HG02798 (cell line): ENCODE data around the gene SCN4B.

Experiments
- ATAC-seq: cut with Tn5 transposase; IDR thresholded peaks from one replicate; pipeline ENCODE4 v1.9.1; 2021; ENCODE audit warnings: mild to moderate bottlenecking; ENCODE audit not compliant: unreplicated experiment, poor library complexity

Gene SCN4B

GRCh38 chr11:118135796-118136165 is 16.8 kb downstream of the SCN4B start:
- ATAC-seq = no peak

DNA sequence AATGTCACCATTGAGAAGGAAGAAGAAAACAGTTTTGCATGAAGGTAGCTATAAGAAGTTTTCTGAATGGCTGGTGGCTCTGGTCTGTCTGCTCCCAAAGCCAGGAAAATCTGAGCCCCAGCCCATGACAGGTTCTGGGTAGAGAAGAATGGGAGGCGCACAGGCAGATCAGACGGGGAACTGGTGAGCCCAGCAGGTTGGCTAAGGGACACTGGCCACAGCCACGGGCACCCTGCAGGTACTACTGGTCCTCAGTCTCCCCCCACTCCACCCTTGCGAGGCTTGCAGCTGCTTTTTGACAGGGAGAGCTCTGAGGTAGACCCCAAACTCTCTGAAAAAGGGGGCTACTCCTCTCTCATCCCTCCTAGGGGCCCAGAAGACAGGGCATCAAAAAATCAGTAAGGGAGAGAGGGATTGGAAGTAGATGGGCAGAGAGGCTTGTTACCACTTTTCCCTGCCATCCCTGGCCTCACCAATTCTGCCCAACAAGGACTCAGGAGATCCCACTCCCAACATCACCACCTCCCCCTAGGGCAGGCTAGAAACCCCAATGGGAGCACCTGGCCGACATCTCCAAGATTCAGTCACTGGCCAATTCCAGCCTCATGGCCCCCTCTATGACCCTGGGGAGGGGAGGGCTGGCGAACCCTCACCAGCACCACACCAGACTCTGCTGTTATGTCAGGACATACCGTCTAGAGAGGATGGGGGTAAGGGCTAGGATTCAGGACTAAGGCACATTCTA is 17.4 kb downstream of the SCN4B start:
- ATAC-seq = no peak

- no peak for ATAC-seq
These were observed 18.8 kb downstream of the SCN4B start for GRCh38 chr11:118133816-118134215.

- ATAC-seq = no peak
These were observed 20.1 kb downstream of the SCN4B start for GRCh38 chr11:118132385-118133151.

- ATAC-seq = no peak
These were observed 23.0 kb downstream of the SCN4B start for GRCh38 chr11:118129471-118130172.

DNA sequence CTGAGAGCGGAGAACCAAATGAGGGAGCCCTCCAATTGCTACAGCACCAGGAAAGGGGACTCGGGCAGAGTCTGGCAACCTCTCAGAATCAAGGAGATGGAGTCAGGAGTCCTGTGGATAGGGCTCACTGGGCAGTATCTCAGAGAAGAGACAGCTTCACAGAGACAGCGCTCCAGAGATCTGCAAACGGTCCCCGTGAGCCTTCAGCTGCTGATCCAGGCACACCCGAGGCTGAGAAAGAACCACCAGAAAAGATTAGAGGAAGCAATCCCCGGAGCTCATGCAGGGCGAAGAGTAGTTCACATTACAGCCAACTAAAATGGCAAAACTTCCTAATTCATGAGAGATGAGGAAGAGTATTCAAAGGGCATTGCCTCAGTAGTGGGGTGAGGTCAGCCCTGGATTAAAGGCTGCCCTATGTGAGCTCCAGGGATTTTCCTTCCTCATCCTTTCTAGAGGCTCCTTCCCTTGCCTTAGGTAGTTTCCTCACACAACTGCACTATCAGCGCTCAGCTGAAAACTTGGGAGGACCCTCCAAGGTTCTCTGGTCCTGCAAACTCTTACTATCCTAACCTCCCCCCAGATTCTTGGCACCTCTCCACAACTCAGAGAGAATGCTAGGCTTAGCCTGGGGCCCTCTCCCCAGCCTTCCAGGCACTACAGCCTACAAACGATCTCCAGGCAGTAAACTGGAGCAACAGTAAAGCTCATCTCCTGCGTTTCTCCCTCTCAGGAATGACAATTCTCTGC is 23.7 kb downstream of the SCN4B start:
- ATAC-seq = no peak

- ATAC-seq = no peak
These were observed 24.3 kb downstream of the SCN4B start for GRCh38 chr11:118128310-118128709.

DNA sequence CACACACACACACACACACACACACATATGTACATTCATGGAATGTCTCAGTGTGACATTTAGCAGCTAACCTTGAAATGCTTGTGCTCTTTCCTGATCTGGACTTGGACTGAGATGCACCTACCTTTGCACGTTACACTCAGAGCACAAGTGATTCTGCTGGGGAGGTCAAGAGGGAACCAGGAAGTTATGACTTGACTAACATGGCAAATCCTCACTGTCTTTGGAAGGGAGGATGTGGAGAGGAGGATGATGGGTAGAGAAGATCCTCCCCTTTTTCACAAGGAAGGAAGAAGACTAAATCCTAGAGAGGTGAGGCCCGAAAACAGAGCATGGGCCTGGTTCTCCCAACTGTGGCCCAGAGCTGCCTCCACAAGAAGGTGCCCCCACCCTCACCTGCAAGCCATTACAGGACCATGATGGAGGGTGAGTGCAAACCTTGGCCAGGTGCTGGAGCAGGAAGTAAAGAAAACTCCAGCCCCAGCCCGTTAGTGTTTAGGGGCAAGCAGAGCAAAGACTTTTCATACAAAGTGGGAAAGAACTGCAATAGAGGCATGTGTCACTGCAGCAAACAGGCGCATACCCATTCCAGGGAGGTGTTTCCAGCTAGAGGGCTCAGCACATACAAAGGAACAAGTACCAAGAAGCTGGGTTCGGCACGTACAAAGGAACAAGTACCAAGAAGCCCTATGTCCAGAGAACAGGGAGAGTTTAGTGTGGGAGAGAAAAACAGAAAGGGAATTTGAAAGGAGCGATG is 26.4 kb downstream of the SCN4B start:
- ATAC-seq = no peak

DNA sequence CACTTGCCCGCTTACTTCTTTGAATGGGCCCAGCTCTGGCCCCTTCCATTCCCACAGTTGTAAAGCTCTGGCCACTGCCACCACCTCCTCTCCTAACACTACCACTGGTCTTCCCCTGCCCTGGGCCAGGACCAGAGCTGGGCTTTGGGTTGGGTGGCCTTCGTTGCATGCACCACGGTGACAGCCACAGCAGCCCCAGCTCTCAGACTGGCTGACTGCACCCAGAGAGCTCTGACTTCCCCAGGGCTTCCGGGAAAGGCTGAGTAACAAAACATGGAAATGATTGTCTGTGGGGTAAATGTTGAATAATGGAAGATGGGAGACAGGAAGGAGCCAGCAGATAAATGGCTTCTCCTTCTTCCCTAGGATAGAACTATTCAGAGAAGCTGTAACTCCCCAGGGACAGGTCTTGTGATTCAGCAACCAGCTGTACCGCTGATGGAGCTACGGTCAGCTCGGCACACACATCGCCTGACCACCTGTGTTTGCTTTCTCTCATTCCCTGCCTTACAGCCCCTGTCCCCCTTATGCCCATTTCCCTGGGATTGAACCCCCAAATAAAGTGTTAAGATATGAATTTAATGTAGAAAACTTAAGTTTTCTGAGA is 27.6 kb downstream of the SCN4B start:
- no peak for ATAC-seq

DNA sequence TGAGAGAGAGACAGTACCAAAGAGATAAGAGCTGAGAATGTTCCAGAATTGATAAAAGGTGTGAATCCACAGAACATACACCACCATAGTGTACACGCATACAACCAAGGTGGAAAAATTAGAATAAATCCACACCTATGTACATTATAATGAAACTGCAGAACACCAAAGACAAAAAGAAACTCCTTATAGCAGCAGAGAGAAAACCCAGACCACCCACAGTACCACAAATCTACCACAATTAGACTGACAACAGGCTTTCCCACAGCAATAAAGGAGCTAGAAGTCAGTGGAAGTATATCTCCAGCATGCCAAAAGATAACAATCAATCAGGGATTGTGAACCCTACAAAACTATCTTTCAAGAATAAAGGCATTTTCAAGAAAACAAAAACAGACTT is 31.8 kb downstream of the SCN4B start:
- ATAC-seq = no peak

DNA sequence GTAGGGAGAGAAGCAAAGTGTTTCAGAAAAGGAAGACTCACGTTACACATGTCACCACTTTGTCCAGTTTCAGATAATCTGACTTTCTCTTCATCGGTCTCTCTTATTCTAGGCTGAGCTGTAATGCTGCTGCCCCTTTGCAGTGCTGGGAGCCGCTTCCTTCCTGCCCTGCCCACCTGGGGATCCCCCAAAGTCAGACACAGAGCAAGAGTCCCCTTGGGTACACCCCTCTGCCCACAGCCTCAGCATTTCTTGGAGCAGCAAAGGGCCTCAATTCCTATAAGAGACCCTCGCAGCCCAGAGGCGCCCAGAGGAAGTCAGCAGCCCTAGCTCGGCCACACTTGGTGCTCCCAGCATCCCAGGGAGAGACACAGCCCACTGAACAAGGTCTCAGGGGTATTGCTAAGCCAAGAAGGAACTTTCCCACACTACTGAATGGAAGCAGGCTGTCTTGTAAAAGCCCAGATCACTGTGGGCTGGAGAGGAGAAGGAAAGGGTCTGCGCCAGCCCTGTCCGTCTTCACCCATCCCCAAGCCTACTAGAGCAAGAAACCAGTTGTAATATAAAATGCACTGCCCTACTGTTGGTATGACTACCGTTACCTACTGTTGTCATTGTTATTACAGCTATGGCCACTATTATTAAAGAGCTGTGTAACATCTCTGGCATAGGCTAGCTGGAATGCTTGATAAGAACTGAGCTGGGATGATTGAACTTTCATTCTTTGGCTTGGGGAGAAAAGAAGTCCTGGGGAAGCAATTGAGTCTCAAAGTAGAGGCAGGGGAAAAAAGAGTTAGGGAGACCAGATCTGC is 34.6 kb downstream of the SCN4B start:
- no peak for ATAC-seq

- no peak for ATAC-seq
These were observed 37.6 kb downstream of the SCN4B start for GRCh38 chr11:118115048-118115447.

GRCh38 chr11:118114266-118114665 is 38.4 kb downstream of the SCN4B start:
- no peak for ATAC-seq

- no peak for ATAC-seq
These were observed 39.8 kb downstream of the SCN4B start for GRCh38 chr11:118112711-118113430.

DNA sequence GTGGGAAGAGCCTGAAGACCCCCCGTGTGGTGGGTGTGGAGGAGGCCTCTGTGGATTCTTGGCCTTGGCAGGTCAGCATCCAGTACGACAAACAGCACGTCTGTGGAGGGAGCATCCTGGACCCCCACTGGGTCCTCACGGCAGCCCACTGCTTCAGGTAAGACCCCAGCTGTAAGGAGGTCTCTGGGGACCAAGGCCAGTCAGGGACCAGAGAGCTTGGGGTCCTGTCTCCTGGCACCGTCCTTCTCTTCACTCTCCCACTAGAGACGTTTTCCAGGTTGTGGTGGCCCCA is 40.9 kb downstream of the SCN4B start:
- no peak for ATAC-seq

DNA sequence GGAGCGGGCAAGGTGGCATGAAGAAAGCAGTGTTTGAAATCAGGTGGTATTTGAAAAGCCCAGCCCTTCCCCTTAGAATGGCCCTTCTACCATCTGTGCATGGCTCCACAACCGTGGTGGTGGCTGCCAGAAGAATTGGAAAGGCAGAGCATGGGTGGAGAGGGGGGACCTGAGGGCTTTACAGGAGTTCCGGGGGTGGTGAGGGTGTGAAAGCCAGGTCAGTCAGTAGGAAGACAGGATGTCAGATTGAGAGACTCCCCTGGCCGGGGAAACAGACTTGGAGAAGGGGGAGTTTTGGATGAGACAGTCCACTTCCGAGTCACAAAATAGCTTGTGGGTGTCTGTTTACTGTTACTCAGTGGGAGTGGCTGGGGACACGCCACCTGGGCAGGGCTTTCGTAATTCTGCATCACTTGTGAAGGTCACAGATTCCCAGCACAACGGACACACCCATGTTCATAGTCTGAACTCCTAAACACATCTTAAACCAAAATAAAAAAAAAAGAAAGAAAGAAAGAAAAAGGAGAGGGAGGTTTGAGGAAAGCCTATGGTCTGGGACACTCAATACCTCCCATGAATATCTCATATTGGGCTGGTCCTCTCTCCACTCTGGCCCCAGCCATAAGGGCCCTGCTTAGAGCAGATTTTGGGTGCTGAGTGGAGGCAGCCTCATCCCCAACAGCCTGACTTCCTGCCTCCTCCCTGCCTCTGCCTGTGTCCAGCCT is 41.4 kb downstream of the SCN4B start:
- no peak for ATAC-seq

DNA sequence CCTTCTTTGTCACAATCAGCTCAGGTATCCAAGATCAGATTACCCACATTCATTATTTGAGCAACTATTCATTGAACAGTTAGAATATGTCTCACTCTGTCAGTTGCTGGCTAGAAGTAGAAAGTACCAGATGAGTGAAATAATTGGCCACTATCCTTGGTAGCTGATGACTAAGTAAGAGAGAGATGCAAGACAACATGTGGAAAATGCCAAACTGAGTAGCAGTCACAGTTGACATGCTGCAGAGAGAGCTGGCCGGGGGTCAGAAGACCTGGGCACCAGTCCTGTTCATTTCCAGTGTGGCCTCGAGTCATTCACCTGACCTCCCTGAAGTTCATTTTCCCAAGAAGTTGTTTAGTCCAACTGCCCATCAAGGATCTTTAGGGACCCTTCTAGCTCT is 43.4 kb downstream of the SCN4B start:
- ATAC-seq = no peak

GRCh38 chr11:118108513-118108912 is 44.1 kb downstream of the SCN4B start:
- ATAC-seq = no peak
